ENCODE data around the gene NUFIP2.

DNA sequence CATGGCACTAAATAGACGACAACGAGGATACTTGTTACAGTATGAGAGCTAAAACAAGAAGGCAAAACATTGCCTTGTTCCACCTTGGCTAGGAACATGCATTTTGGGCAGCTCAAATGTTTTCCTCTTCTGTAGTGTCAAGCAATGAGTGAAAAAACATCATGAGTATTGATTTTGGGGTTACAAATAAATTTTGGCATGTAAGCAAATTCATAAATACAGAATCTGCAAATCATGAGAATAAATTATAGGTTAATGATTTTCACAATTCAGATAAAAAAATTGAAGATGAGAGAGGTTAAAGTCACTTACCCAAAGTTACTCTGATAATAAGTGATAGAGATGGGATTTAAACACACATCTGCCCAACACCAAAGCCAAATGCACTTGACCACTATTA, 28.4 kb upstream of the NUFIP2 start:
- TF ChIP-seq POLR2A (IDR thresholded peaks at IDR 0.05) (no peak), EP300 (IDR thresholded peaks at IDR 0.05) (no peak)
- TF ChIP-seq, protein P1, sequence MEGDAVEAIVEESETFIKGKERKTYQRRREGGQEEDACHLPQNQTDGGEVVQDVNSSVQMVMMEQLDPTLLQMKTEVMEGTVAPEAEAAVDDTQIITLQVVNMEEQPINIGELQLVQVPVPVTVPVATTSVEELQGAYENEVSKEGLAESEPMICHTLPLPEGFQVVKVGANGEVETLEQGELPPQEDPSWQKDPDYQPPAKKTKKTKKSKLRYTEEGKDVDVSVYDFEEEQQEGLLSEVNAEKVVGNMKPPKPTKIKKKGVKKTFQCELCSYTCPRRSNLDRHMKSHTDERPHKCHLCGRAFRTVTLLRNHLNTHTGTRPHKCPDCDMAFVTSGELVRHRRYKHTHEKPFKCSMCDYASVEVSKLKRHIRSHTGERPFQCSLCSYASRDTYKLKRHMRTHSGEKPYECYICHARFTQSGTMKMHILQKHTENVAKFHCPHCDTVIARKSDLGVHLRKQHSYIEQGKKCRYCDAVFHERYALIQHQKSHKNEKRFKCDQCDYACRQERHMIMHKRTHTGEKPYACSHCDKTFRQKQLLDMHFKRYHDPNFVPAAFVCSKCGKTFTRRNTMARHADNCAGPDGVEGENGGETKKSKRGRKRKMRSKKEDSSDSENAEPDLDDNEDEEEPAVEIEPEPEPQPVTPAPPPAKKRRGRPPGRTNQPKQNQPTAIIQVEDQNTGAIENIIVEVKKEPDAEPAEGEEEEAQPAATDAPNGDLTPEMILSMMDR (IDR thresholded peaks at IDR 0.05): no peak
